Activated CD8-positive, alpha-beta memory T cell treated with anti-CD3 and anti-CD28 coated beads for 36 hours (primary cell): ENCODE data around the gene CHST7. TPM values are rescaled to one million over a fixed set of nuclear protein-coding genes. Genes with fewer than 3 reads are reported as not detected.

Experiments used
- CTCF ChIA-PET: fragments of 350-600 bp; sonication (Branson Sonifier 250); formaldehyde crosslinking; loops from one replicate; lab custom pipeline; 2021; ENCODE audit warnings: antibody characterized with exemption; lab: Charles Lee
- POLR2A ChIA-PET: fragments of 350-600 bp; sonication (Branson Sonifier 250); formaldehyde crosslinking; loops from one replicate; lab custom pipeline; 2021; ENCODE audit warnings: antibody characterized with exemption; lab: Charles Lee
- total RNA-seq, 2 experiments: library from RNA; stranded (reverse); gene quantifications; one replicate each; pipeline ENCODE4 v1.2.3, GENCODE V29; 2021

The CHST7 gene
- total RNA-seq, 2 experiments from 2014 or later, result 2.6 to 3.0 TPM

DNA sequence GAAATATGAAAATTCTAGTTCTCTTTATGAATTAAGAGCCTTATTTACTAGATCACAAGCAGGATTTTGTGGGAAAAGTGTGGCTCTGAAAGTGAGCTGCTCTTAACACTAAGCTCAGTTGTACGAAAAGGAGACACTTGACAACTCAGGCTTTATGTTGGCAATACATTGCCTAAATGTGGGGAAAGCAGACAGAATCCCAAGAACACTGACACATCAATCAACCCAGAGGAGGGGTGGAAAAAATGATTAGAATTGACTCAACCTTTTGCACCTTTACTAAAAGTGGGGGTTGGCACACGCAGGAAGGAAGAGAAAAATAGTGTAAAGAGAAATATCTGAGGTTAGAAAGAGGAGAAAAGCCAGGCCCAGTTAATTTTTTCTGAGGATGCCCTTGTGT, 61.6 kb downstream of the CHST7 start:
- ChIA-PET POLR2A (no interaction called here), CTCF (no interaction called here)

GRCh38 chrX:46636223-46636622, 62.7 kb downstream of the CHST7 start:
- CTCF ChIA-PET, result no interaction called here
- POLR2A ChIA-PET, result no interaction called here

DNA sequence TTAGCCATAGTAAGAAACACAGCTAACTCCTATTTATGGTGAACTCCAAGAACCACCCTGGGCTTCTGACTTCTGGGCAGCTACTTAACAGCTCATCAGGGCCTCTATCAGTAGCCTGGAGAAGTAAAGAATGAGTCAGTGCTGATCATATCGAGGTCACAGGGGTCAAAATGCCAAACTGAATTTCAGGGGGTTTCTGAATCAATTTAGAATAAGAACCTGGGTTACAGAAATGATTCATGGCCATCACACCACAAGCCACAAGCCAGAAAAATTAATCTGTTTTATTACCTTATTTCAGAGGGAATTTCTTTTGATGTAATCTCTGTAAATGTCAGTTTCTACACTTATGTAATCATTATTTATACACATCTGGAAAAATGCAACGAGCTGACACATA, 64.4 kb downstream of the CHST7 start:
- CTCF ChIA-PET, result no interaction called here
- POLR2A ChIA-PET, result no interaction called here

DNA sequence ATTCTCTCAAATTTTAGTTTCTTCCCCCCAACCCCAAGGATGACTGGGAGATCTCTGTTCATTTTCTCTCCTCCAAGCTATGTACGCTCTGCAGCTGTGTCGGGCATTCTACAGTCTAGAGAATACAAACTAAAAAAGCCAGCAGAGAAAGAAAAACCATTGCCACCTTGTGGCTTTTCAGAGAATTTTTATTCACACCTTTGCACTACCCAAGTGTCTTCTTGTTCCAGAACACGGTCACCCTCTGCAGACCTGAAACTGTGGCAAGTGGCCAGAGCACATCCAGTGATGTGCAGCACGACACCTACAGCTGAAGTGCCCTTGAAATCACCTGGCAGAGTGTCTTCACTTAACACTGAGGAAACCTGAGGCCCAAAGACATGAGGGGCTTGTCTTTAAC, 68.6 kb downstream of the CHST7 start:
- ChIA-PET POLR2A (no interaction called here), CTCF (interaction anchor here (0.8 to 1.1 kb wide), 2 partner anchors 54 to 154 kb away, joined by 3 read pairs; no protein-coding TSS in a partner anchor)

GRCh38 chrX:46643636-46644035, 70.1 kb downstream of the CHST7 start:
- ChIA-PET POLR2A (no interaction called here), CTCF (no interaction called here)

GRCh38 chrX:46645614-46646013, 72.0 kb downstream of the CHST7 start:
- POLR2A ChIA-PET, result no interaction called here
- CTCF ChIA-PET, result no interaction called here

GRCh38 chrX:46647251-46647650, 73.7 kb downstream of the CHST7 start:
- ChIA-PET POLR2A (no interaction called here), CTCF (no interaction called here)

Other genes starting within 250 kb of the CHST7 start
- under 1 TPM; 0.84 to 0.99 TPM for gene ZNF674, start 28.3 kb upstream of the CHST7 start, total RNA-seq
- 10 to 100 TPM; 20.6 to 22.6 TPM for gene SLC9A7, start 185.4 kb downstream of the CHST7 start, total RNA-seq